H7 (cell line): Measurements from ENCODE around the gene TALDO1. TPM values are rescaled to one million over a fixed set of nuclear protein-coding genes. Genes with fewer than 3 reads are reported as not detected.

Experiments used
- DNase-seq: peaks from one replicate; pipeline ENCODE4 v3.0.0; 2012
- H3K27me3 ChIP-seq: 2 replicates; pipeline ENCODE4 v1.6.0; 2011; ENCODE audit warnings: mild to moderate bottlenecking, low read length; ENCODE audit not compliant: control insufficient read depth, insufficient read depth
- H3K36me3 ChIP-seq: replicated peaks from 2 replicates; pipeline ENCODE4 v1.5.1; 2011; ENCODE audit warnings: low read length; ENCODE audit not compliant: control insufficient read depth, insufficient read depth
- H3K4me3 ChIP-seq: 2 replicates; pipeline ENCODE4 v1.5.1; 2011; ENCODE audit warnings: low read depth, mild to moderate bottlenecking, control low read depth, low read length, moderate library complexity; ENCODE audit not compliant: insufficient read depth
- total RNA-seq: library from RNA; depleted of rRNA; stranded (reverse); fragments of >200 nt; shearing (Covaris generic); gene quantifications from 2 replicates; pipeline ENCODE4 v1.2.3, GENCODE V29; 2014

TALDO1 gene
- total RNA-seq, 1 experiment from 2014 or later, result 264 TPM

GRCh38 chr11:777288-778255, 30.3 kb downstream of the TALDO1 start, which contains the start of gene GATD1:
Gene GATD1 (minus strand): TSS chr11:777487. CDS start chr11:777462, 25 bp downstream.
- peak within 1 kb of the TSS; percentile 88 for H3K4me3 ChIP-seq
- H3K27me3 ChIP-seq, result no peaks in the 10 kb centered on the region
- H3K36me3 ChIP-seq, result peaks cover 2% of the 10 kb centered on the region
- peak; percentile 100 for DNase-seq

DNA sequence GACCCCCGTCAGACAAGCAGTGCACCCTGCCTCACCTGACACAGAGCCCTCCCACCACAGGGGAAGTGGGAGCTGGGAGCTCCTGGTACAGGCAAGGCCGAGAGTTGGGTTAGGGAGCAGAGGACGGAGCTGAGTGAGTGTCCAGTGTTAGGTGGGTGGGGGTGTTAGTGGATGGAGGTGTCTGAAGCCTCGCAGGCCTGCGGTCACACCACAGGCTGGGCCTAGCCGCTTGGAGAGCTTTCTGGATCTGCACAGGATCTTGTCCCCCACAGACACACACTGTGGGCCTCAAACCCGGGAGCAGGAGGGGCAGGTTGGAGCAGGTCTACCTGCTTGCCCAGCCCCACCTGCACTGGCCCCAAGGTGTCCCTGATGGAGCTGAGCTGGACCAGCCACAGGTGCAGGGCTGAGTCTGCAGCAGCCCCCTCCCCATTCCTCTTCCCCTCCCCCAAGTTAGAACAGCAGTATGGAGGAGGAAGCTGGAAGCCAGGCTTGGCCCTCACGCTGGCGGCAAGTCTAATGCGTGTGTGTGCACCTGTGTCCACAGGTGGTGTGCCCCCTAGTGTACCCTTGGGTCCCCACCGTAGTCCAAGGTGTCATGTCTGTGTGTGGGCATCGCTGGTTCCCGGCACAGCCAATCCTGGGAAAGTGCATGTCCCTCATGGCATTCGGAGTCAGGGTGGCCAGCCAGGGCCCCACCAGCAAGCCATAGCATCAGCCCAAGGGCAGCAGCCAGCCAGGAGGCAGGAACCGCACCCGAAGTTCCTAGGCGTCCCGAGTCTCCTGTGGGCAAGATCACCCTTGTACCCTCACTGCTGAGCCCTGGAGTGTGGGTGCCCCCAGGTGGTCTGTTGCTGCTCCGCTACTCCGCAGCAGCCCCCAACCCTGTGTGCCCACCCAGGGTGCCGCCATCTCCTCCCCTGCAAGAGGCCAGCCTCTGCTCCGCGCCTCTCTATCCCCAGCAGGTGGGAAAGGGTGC, 32.0 kb downstream of the TALDO1 start:
- Histone ChIP-seq H3K27me3 (no peaks in the 10 kb centered on the region; the same call in 1 of the 2 replicates), H3K36me3 (no peaks in the 10 kb centered on the region; the same call in none of the 2 replicates), H3K4me3 (no peak overlapping the region)
- no peak for DNase-seq

- DNase-seq, result no peak
- Histone ChIP-seq H3K36me3 (no peaks in the 10 kb centered on the region; the same call in none of the 2 replicates), H3K4me3 (no peak overlapping the region), H3K27me3 (no peaks in the 10 kb centered on the region; the same call in 1 of the 2 replicates)
Observed at GRCh38 chr11:779955-780532, 32.8 kb downstream of the TALDO1 start.

GRCh38 chr11:782264-783174, 35.3 kb downstream of the TALDO1 start:
- no peaks in the 10 kb centered on the region; the same call in 1 of the 2 replicates for H3K27me3 ChIP-seq
- DNase-seq, result no peak
- no peak overlapping the region for H3K4me3 ChIP-seq
- no peaks in the 10 kb centered on the region; the same call in none of the 2 replicates for H3K36me3 ChIP-seq

DNA sequence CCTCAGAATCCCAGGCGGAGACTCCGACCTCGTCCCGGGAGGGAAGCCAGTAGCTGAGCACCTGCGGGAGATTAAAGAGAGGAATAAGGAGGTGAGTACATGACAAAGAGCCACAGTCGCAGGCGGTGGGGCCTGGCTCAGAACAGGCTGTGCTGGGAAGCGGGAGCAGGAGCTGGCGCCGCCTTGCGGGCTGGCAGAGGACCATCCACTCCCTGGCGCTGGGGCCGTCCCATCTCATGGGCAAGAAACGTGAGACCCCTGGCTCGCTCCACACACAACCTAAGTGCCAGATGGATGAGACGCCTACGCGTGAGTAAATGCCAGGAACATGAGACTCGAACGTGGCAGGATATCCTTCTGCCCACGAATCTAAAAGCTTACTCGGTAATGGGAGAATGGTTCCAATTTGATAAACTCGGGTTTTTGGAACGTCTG, 36.3 kb downstream of the TALDO1 start:
- H3K36me3 ChIP-seq, result no peaks in the 10 kb centered on the region; the same call in none of the 2 replicates
- no peaks in the 10 kb centered on the region; the same call in 1 of the 2 replicates for H3K27me3 ChIP-seq
- H3K4me3 ChIP-seq, result no peak overlapping the region
- DNase-seq, result peak; percentile 97

- Histone ChIP-seq H3K36me3 (no peaks in the 10 kb centered on the region; the same call in 1 of the 2 replicates), H3K27me3 (no peaks in the 10 kb centered on the region; the same call in 1 of the 2 replicates), H3K4me3 (no peak overlapping the region)
- DNase-seq, result no peak
Observed at GRCh38 chr11:786235-787083, 39.2 kb downstream of the TALDO1 start.

- no peak for DNase-seq
- H3K27me3 ChIP-seq, result no peaks in the 10 kb centered on the region; the same call in 1 of the 2 replicates
- no peaks in the 10 kb centered on the region; the same call in 1 of the 2 replicates for H3K36me3 ChIP-seq
- no peak overlapping the region for H3K4me3 ChIP-seq
Observed at GRCh38 chr11:787084-787675, 39.9 kb downstream of the TALDO1 start.

DNA sequence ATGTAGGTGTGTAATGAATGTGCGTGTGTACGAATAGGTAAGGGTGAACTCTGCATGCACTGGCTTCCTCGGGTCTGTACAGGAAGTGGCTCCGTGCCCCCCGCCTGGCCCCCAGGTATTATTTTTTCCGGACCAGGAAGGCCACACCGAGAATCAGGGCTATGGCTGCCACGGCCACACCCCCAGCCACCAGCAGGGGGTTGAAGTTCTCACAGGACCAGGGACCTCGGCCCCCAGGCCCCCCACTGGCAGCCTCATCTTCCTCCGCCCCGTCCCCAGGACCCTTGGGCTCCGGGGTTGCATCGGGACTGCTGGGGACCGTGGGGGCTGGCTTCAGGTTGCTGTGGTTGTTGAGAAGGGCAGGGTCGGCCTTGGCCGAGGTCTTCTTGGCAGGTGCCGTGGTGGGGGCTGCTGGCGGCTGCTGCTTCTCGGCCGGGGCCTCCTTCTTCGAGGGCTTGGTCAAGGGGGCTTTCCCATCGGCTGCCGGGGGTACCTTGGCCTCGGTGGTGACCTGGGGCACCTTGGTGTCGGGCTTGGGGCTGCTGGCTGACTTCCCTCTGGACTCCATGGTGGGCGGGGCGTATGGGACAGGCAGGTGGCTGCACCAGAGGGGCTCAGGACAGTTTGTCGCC, 40.9 kb downstream of the TALDO1 start:
- Histone ChIP-seq H3K27me3 (no peaks in the 10 kb centered on the region), H3K4me3 (no peak overlapping the region), H3K36me3 (no peaks in the 10 kb centered on the region; the same call in 1 of the 2 replicates)
- DNase-seq, result no peak

GRCh38 chr11:788953-789940, 42.0 kb downstream of the TALDO1 start:
- H3K4me3 ChIP-seq, result no peak overlapping the region
- H3K36me3 ChIP-seq, result no peaks in the 10 kb centered on the region; the same call in none of the 2 replicates
- H3K27me3 ChIP-seq, result no peaks in the 10 kb centered on the region
- no peak for DNase-seq

DNA sequence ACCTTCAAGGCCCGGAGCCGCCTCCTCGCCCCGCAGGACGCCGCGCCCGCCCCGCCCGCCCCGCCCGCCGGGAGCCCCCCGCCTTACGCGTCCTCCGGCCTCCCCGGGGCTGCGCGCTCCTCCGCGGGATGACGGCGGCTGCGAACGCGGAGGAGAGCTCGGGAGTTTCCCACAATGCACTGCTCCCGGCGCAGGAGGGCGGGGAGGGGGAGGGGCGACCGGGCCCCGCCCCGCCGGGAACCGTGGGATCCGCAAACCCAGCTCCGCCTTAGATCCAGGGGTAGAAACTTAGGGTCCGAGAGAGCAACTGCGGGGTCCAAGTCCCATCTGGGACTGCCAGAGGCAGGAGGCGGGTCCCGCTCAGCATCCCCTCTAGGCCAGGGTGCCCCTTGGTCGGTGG, 42.7 kb downstream of the TALDO1 start, which contains the start of gene CEND1:
CEND1 (minus strand) TSS at position 148 of the 400 bp plus-strand sequence. CDS start 1,514 bp downstream, outside the sequence.
- H3K36me3 ChIP-seq, result no peaks in the 10 kb centered on the region; the same call in none of the 2 replicates
- H3K27me3 ChIP-seq, result no peaks in the 10 kb centered on the region
- H3K4me3 ChIP-seq, result peak within 1 kb of the TSS; percentile 10; the same call in 1 of the 2 replicates
- DNase-seq, result peak; percentile 94
